ENCODE results near the gene FREM1. TPM values are rescaled to one million over a fixed set of nuclear protein-coding genes. Genes with fewer than 3 reads are reported as not detected.

The FREM1 gene
- total RNA-seq, 1 donor from 2014 or later: 0.52 TPM

DNA sequence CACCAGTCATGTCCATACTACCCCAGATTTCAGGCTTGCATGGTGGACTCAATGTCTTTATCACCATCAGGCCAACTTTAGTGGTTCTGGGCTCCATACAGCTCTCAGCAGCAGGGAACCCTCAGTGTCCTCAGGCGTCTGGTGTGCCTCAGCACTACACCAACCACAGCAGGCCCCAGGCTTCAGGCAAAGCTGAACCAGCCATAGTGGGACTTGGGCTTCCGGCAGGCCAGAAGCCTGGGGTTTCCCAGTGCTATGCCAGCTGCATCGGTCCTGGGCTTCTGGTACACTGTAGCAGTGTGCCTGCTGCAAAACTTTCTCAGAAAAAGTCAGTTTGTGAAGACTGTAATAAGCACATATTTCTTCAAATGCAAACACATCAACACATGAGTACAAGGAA lies 205.9 kb downstream of the FREM1 start:
- Histone ChIP-seq H3K27ac (ENCODE audit: low read depth, low read length) (no peak overlapping the region), H3K27me3 (ENCODE audit: insufficient read depth, low read length) (peaks cover 4% of the 10 kb centered on the region), H3K4me2 (ENCODE audit: low read length) (no peak overlapping the region), H3K9ac (ENCODE audit: low read length) (no peak overlapping the region), H3K9me3 (ENCODE audit: insufficient read depth, low read depth, low read length) (no peaks in the 10 kb centered on the region), H3K36me3 (ENCODE audit: insufficient read depth, low read length) (no peaks in the 10 kb centered on the region), H4K20me1 (ENCODE audit: insufficient read depth, low read length) (no peaks in the 10 kb centered on the region), H2AFZ (ENCODE audit: low read depth, low read length) (no peak overlapping the region), H3K4me3 (ENCODE audit: insufficient read depth, low read depth, low read length) (no peak overlapping the region), H3K4me1 (ENCODE audit: insufficient read depth, low read length) (no peaks in the 10 kb centered on the region), H3K79me2 (ENCODE audit: insufficient read depth, low read length) (no peaks in the 10 kb centered on the region)
- Mint-ChIP-seq H3K4me3 (ENCODE audit: unreplicated experiment) (no peak overlapping the region), H3K27ac (ENCODE audit: unreplicated experiment) (no peak overlapping the region), H3K9me3 (ENCODE audit: unreplicated experiment) (peaks cover 4% of the 10 kb centered on the region), H3K27me3 (ENCODE audit: low read depth, unreplicated experiment) (no peaks in the 10 kb centered on the region), H3K4me1 (ENCODE audit: low read depth, unreplicated experiment) (no peaks in the 10 kb centered on the region), H3K36me3 (ENCODE audit: low read depth, unreplicated experiment) (no peaks in the 10 kb centered on the region)
- DNase-seq (ENCODE audit: low read depth): no peak
- TF ChIP-seq CTCF (IDR thresholded peaks at IDR 0.05; ENCODE audit: insufficient read depth, low read depth, low read length) (no peak), EZH2 (IDR thresholded peaks at IDR 0.05; ENCODE audit: insufficient read depth, low read length) (no peak)
- no peak for FAIRE-seq

DNA sequence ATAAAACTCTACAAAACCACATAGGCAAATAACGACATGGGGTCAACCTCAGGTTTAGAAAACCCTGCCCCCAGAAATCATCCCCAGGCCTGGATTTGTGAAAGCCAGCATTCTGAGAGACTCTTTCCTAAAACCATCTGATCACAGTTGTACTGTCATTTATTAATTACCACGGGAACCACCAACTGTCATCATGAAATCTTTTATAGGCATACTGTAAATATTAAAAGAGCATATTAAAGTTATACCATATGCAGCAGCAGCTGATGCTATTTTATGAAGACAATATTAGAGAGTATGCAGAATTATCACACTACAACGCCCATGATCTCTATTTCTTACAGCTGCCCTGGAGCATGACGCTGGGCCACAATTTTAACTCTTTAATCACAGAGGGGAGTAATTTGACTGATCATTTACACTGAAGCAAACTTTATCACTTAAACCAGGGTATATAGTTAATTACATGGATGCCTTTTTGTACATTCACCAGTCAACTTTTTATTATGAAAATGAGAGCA lies 208.0 kb downstream of the FREM1 start:
- Histone ChIP-seq H3K27ac (ENCODE audit: low read depth, low read length) (no peak overlapping the region), H2AFZ (ENCODE audit: low read depth, low read length) (no peak overlapping the region), H3K4me3 (ENCODE audit: insufficient read depth, low read depth, low read length) (no peak overlapping the region), H3K9ac (ENCODE audit: low read length) (no peak overlapping the region), H3K9me3 (ENCODE audit: insufficient read depth, low read depth, low read length) (no peaks in the 10 kb centered on the region), H3K36me3 (ENCODE audit: insufficient read depth, low read length) (no peaks in the 10 kb centered on the region), H3K4me2 (ENCODE audit: low read length) (no peak overlapping the region), H3K79me2 (ENCODE audit: insufficient read depth, low read length) (no peaks in the 10 kb centered on the region), H4K20me1 (ENCODE audit: insufficient read depth, low read length) (no peaks in the 10 kb centered on the region), H3K4me1 (ENCODE audit: insufficient read depth, low read length) (no peaks in the 10 kb centered on the region), H3K27me3 (ENCODE audit: insufficient read depth, low read length) (peaks cover 8% of the 10 kb centered on the region)
- no peak for DNase-seq (ENCODE audit: low read depth)
- TF ChIP-seq CTCF (IDR thresholded peaks at IDR 0.05; ENCODE audit: insufficient read depth, low read depth, low read length): no peak
- no peak for TF ChIP-seq EZH2 (IDR thresholded peaks at IDR 0.05; ENCODE audit: insufficient read depth, low read length)
- Mint-ChIP-seq H3K9me3 (ENCODE audit: unreplicated experiment) (peaks cover 2% of the 10 kb centered on the region), H3K4me1 (ENCODE audit: low read depth, unreplicated experiment) (no peaks in the 10 kb centered on the region), H3K4me3 (ENCODE audit: unreplicated experiment) (no peak overlapping the region), H3K27me3 (ENCODE audit: low read depth, unreplicated experiment) (no peaks in the 10 kb centered on the region), H3K27ac (ENCODE audit: unreplicated experiment) (no peak overlapping the region), H3K36me3 (ENCODE audit: low read depth, unreplicated experiment) (no peaks in the 10 kb centered on the region)
- FAIRE-seq: no peak

DNA sequence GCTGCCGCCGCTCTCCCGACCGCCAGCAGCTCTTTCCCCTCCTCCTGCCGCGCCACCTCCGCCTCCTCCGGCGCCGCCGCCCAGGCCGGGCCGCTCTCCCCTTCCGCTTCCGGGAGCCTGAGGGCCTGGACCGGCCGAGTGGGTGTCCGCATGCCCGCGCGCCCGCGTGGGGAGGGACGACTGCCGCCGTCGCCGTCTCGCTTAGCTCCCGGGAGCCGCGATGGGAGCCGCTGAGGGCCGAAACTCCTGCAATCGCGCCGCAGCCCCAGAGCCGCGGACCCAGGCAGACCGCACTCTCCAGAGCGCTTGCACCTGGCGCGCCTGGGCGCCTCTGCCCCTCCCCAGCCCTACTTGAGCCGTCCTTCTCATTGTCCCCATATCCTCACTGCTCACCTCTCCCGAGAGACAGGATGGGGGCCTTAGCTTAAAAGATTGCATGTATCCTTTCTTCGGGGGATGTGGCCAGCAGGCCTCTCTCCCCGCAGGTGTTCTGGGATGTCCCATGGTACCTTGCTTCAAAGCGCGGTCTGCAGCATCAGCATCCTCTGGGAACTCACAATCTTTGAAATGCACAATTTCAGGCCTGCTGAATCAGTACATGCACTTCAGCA lies 216.9 kb downstream of the FREM1 start, which contains the start of gene ZDHHC21:
ZDHHC21 (minus strand) TSS at position 182 of the 611 bp plus-strand sequence. CDS start 19,092 bp downstream, outside the sequence.
- H2AFZ ChIP-seq (ENCODE audit: low read depth, low read length): peak within 1 kb of the TSS; percentile 98
- H3K9me3 ChIP-seq (ENCODE audit: insufficient read depth, low read depth, low read length): no peaks in the 10 kb centered on the region
- DNase-seq (ENCODE audit: low read depth) (peak; percentile 31), FAIRE-seq (peak; percentile 17)
- H3K27ac ChIP-seq (ENCODE audit: low read depth, low read length): no peak within 1 kb of the TSS
- Mint-ChIP-seq H3K36me3 (ENCODE audit: low read depth, unreplicated experiment) (peaks cover 3% of the 10 kb centered on the region), H3K27ac (ENCODE audit: unreplicated experiment) (peak within 1 kb of the TSS; percentile 60), H3K27me3 (ENCODE audit: low read depth, unreplicated experiment) (peaks cover 3% of the 10 kb centered on the region), H3K4me1 (ENCODE audit: low read depth, unreplicated experiment) (peaks cover 4% of the 10 kb centered on the region), H3K9me3 (ENCODE audit: unreplicated experiment) (no peaks in the 10 kb centered on the region), H3K4me3 (ENCODE audit: unreplicated experiment) (peak within 1 kb of the TSS; percentile 97)
- H3K79me2 ChIP-seq (ENCODE audit: insufficient read depth, low read length): peaks cover 17% of the 10 kb centered on the region
- H3K4me3 ChIP-seq (ENCODE audit: insufficient read depth, low read depth, low read length): peak within 1 kb of the TSS; percentile 69
- TF ChIP-seq CTCF (IDR thresholded peaks at IDR 0.05; ENCODE audit: insufficient read depth, low read depth, low read length): no peak
- TF ChIP-seq EZH2 (IDR thresholded peaks at IDR 0.05; ENCODE audit: insufficient read depth, low read length): no peak
- H3K4me1 ChIP-seq (ENCODE audit: insufficient read depth, low read length): peaks cover 9% of the 10 kb centered on the region
- H3K9ac ChIP-seq (ENCODE audit: low read length): peak within 1 kb of the TSS; percentile 74
- peaks cover 4% of the 10 kb centered on the region for H4K20me1 ChIP-seq (ENCODE audit: insufficient read depth, low read length)
- H3K4me2 ChIP-seq (ENCODE audit: low read length): peak within 1 kb of the TSS; percentile 93
- H3K36me3 ChIP-seq (ENCODE audit: insufficient read depth, low read length): no peaks in the 10 kb centered on the region
- peaks cover 8% of the 10 kb centered on the region for H3K27me3 ChIP-seq (ENCODE audit: insufficient read depth, low read length)
